Stimulated activated CD8-positive, alpha-beta memory T cell treated with anti-CD3 and anti-CD28 coated beads, Interleukin-12 subunit alpha, Interleukin-12 subunit beta, amount 100 ng/mL, for 4 hours (primary cell): ENCODE data around the gene NUDT2.
A peak's percentile ranks its signal among the peaks of the same experiment; 100 is the strongest.
"Not testable (repeated sequence)": the region's sequence is repeated elsewhere in the genome, so short reads cannot be mapped to it uniquely, and the experiment has no call there.

Experiments used
- DNase-seq: peaks from one replicate; pipeline ENCODE4 v3.0.0-alpha.2; 2020; ENCODE audit warnings: low read depth

NUDT2 gene

DNA sequence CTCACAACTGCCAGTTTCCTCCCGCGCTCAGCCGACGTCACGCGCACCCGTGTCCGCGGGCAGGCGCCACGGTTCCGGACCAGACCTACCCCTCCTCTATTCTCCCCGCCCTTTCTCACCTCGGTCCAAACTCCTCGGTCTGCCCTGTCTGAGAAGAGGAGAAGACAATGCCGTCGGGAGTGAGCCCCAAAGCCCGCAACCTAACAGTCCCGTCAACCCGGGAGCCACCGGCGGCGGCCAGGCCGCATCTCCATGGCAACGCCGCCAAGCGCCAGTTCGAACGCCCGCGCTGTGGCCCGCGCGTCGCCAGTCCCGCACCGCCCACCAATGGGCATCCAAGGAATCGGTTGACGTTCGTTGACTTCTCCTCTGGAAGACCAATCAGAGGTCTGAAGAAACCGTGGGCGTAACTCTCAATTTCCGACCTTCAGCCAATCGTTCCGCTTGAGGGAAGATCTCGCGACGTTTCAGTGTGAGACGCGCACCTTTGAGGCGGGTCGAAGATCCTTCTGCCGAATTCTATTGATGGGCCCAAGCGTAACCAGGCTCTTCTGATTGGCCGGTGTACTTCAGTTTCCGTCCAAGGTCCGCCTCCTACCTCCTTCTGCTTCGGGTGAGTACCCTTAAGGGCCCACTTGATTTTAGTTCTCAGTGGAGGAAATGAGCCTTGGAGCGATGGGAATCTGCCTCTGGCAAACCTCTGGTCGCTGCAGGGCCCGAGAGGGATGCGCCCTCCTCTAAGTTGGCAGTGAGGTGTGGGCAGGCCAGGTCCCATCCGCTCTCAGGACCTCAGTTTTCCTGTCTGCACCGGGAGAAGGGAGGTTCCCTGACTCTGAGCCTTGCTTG, at the start of gene NUDT2, which contains the start of gene KIF24:
Gene NUDT2, plus strand, starts transcription at position 583 of the 846 bp plus-strand sequence. CDS start 9,471 bp downstream, outside the sequence.
Gene KIF24, minus strand, starts transcription at position 282 of the 846 bp plus-strand sequence. CDS start 17,922 bp downstream, outside the sequence.
- peak; percentile 84 for DNase-seq

DNA sequence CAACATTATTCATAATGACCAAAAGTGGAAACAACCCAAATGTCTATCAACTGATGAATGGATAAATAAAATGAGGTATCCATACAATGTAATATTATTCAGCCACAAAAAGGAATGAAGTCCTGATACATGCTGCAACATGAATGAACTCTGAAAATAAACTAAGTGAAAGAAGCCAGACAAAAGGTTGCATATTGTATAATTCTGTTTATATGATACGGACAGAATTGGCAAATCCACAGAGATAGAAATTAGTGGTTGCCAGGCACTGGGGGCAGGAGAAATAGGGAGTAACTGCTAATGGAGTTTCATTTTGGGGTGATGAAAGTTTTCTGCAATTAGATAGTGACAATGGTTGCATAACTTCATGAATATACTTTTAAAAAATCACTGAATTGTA, 47.3 kb upstream of the NUDT2 start:
- no peak for DNase-seq

DNA sequence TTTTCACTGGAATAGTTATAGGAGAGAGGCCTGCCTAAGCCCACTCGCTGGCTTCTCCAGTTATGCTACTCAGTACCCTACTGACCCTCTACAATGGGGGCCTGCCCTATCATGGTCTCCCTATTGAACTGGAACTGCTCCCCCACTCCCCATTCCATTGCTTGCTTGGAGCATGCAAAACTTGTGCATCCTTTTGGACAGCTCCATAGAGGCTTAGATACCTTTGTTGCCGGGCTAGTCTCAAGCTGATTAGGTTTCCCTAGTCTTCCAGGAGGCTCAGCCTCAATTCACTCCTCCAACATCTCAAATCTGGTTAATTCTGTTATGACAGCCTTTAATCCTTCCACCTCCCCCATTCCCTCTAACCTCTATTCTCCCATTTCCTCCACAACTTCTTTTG, 40.2 kb upstream of the NUDT2 start:
- DNase-seq: no peak

DNA sequence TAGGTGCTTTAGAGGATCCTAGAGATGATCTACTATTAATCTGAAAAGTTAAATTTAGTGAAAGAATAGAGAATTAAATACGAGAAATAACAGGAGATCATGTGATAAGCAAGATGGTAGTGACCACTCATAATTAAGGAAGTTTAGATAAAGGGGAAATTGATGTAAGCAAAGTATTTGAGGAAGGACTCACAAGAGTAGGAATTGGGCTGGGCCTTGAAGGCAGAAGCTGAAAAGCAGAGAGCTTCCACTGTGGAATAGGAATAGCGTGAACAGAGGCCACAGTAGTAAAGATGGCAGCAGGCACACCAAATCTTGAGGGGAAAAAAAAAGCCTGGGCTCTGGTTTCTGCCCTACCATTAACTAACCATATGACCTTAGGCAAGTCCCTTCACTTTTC, 38.3 kb upstream of the NUDT2 start:
- no peak for DNase-seq

DNA sequence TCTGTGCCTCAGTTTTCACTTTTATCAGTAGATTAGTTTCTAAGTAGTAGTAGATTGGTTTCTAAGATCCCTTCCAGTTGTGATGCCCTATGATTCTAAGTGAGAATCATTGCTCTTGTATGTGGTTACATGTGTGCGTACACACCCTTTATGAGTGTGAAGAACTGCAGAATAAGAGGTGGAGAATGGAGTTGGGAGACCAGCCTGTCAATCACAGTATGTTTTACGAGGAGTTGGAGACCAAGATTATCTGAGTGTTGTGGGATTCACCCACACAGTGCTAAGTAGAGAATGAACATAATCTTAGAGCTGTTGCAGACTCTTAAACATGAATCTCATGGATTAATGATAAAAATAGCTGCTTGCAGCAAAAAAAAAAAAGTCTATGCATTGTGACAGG, 37.9 kb upstream of the NUDT2 start:
- no peak for DNase-seq

DNA sequence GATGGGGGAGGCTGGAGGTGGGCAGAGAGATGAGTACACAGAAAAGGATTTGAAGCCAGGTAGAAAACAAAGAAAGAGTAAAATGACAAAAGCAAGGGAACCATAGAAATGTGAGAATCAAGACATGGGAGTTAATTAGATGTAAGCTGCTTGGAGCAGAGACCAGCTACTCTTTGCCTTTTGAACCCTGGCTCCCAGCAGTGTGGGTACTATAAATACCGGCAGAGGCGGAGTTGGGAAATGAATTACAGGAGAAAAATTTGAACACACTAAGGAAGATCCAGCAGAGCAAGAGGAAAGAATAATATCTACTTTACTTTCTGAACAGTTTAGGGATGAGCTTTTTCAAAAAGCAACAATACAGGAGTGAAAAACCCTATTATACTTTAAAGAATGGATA, 36.8 kb upstream of the NUDT2 start:
- no peak for DNase-seq

GRCh38 chr9:34301064-34301463, 28.3 kb upstream of the NUDT2 start:
- not testable (repeated sequence) for DNase-seq

GRCh38 chr9:34308316-34308715, 21.1 kb upstream of the NUDT2 start:
- not testable (repeated sequence) for DNase-seq

GRCh38 chr9:34310215-34310614, 19.2 kb upstream of the NUDT2 start:
- no peak for DNase-seq

GRCh38 chr9:34311499-34312185, 17.7 kb upstream of the NUDT2 start:
- DNase-seq: no peak

GRCh38 chr9:34317436-34317835, 11.9 kb upstream of the NUDT2 start:
- DNase-seq: no peak

- no peak for DNase-seq
Measured at GRCh38 chr9:34318163-34318790, 11.1 kb upstream of the NUDT2 start.

DNA sequence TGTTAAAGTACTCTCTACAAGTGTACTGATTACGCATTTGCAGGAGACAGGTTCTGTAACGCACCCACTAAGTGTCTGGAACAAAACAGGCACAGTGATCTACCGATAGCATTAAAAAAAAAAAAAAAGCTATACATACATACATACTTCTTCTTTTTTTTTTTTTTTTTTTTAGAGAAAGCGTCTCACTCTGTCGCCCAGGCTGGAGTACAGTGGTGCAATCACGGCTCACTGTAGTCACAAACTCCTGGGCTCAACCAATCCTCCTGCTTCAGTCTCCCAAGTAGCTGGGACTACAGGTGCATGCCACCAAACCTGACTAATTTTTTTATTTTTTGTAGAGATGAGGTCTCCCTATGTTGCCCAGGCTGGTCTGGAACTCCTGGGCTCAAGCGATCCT, 7.9 kb upstream of the NUDT2 start:
- no peak for DNase-seq

GRCh38 chr9:34322899-34323591, 6.3 kb upstream of the NUDT2 start:
- no peak for DNase-seq

GRCh38 chr9:34326690-34327089, 2.7 kb upstream of the NUDT2 start:
- DNase-seq: no peak

DNA sequence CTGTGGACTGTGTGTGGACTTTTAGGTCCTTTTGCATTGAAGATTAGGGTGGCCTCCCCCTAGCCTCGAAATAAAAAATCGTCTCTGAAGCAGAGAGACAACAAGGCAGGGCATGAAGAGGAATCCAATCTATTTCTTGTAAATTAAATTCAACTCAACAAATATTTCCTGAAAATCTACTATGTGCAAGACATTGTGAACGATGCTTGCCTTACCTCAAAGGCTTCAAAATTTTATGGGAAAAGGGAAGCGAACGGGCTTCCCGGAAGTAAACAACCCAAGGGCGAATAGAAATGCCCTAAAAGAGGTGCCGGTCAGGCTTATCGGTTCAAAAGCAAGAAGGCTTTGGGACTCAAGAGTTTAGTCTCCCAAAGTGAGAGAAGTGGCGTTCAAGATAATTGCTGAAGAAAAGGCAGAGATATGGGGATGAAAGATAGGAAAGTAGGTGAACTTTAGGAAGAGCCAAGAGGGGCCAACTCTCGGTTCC, 826 bp upstream of the NUDT2 start:
- no peak for DNase-seq

GRCh38 chr9:34331196-34331595, 1.8 kb downstream of the NUDT2 start:
- DNase-seq: no peak

GRCh38 chr9:34332076-34332964, 3.0 kb downstream of the NUDT2 start:
- DNase-seq: no peak

DNA sequence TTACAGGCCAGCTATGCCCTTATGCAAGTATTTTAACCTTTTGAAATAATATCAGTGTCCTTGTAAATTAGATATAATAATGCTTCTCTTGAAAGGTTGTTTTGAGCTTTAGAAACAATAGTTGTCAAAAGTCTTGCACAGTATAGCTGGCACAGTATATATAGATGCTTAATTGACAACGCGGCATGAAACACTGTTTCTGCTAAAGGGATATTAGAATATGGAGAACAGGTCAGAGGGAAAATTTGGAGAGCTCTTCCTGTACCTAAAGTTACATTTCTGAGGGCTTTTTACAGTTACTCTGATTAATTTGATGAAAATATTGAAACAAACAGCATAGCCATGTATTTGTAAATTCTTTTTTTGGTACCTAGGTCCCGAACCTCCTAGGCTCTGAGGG, 4.5 kb downstream of the NUDT2 start:
- no peak for DNase-seq

GRCh38 chr9:34334337-34334824, 5.0 kb downstream of the NUDT2 start:
- DNase-seq: no peak

GRCh38 chr9:34334916-34335315, 5.5 kb downstream of the NUDT2 start:
- DNase-seq: no peak
